ENCODE results near the gene CD44. TPM values are rescaled to one million over a fixed set of nuclear protein-coding genes. Genes with fewer than 3 reads are reported as not detected.

CD44 gene
- total RNA-seq, 2 donors from 2014 or later = 166 to 203 TPM

DNA sequence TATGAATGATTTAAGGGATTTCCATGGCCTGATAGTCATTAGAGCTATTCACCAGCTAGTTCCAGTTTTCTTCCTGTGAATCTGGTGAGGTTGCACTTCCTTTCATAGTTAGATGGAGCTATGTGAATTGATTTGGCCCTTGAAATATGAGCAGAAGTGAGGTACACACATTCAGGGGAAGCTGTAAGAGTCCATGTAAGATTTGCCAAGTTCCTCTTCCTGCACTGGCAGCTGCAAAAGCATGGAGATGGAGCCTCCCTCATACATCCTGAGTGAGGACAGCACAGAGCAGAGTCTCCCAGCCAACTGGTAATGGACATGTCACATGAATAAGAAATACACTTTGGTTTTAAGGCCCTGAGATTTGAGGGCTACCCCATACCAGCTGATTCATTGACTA is 111.7 kb downstream of the CD44 start:
- Histone ChIP-seq H3K27me3 (replicated peaks; ENCODE audit: insufficient read depth) (no peaks in the 10 kb centered on the region), H3K9me3 (no peaks in the 10 kb centered on the region), H3K36me3 (no peaks in the 10 kb centered on the region), H3K4me3 (no peak overlapping the region), H3K27ac (no peak overlapping the region), H3K4me1 (replicated peaks) (no peaks in the 10 kb centered on the region)
- no peak for TF ChIP-seq POLR2A (IDR thresholded peaks at IDR 0.05)
- no peak for TF ChIP-seq POLR2AphosphoS5 (IDR thresholded peaks at IDR 0.05)
- TF ChIP-seq, protein P1, sequence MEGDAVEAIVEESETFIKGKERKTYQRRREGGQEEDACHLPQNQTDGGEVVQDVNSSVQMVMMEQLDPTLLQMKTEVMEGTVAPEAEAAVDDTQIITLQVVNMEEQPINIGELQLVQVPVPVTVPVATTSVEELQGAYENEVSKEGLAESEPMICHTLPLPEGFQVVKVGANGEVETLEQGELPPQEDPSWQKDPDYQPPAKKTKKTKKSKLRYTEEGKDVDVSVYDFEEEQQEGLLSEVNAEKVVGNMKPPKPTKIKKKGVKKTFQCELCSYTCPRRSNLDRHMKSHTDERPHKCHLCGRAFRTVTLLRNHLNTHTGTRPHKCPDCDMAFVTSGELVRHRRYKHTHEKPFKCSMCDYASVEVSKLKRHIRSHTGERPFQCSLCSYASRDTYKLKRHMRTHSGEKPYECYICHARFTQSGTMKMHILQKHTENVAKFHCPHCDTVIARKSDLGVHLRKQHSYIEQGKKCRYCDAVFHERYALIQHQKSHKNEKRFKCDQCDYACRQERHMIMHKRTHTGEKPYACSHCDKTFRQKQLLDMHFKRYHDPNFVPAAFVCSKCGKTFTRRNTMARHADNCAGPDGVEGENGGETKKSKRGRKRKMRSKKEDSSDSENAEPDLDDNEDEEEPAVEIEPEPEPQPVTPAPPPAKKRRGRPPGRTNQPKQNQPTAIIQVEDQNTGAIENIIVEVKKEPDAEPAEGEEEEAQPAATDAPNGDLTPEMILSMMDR (IDR thresholded peaks at IDR 0.05) = no peak
- DNase-seq (ENCODE audit: low spot score) = no peak
- intact Hi-C loops (cut with DNase I) = loop anchor here (10.0 kb wide), 1 partner anchor 114 kb away; no protein-coding TSS in a partner anchor

- Histone ChIP-seq H3K4me1 (replicated peaks) (no peaks in the 10 kb centered on the region), H3K36me3 (no peaks in the 10 kb centered on the region), H3K4me3 (no peak overlapping the region), H3K27me3 (replicated peaks; ENCODE audit: insufficient read depth) (no peaks in the 10 kb centered on the region), H3K9me3 (no peaks in the 10 kb centered on the region), H3K27ac (no peak overlapping the region)
- TF ChIP-seq POLR2A (IDR thresholded peaks at IDR 0.05) = no peak
- TF ChIP-seq, protein P1 (IDR thresholded peaks at IDR 0.05) = no peak
- TF ChIP-seq POLR2AphosphoS5 (IDR thresholded peaks at IDR 0.05) = no peak
- intact Hi-C loops (cut with DNase I) = loop anchor here (10.0 kb wide), 1 partner anchor 112 kb away; no protein-coding TSS in a partner anchor
- no peak for DNase-seq (ENCODE audit: low spot score)
Measured at GRCh38 chr11:35253237-35253636, 114.3 kb downstream of the CD44 start.

DNA sequence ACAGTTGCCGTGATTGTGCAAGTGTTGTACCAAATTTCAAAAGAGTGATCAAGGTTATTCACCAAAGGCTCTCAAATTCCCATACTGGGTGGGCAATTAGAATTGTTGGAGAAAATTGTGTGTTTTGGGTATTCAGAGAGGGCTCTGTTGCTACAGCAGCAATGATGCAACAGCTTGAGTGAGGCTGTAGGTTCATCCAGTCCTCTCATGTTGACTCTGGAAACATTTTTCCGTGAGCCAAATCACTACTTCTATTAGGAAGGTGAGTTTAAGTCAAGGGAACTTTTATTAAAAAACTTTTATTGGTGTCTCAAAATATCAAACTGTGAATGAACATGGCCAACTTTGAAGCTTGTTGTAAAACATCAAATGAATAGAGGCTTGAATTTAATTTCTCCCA is 116.5 kb downstream of the CD44 start:
- no peak overlapping the region for H3K4me3 ChIP-seq
- peaks cover 5% of the 10 kb centered on the region for H3K4me1 ChIP-seq (replicated peaks)
- H3K27me3 ChIP-seq (replicated peaks; ENCODE audit: insufficient read depth) = no peaks in the 10 kb centered on the region
- no peaks in the 10 kb centered on the region for H3K9me3 ChIP-seq
- peak; percentile 60 for DNase-seq (ENCODE audit: low spot score)
- 55% methylated on average over 2 of the region's 2 CpGs for WGBS
- TF ChIP-seq POLR2AphosphoS5 (IDR thresholded peaks at IDR 0.05) = peak; percentile 73
- TF ChIP-seq, protein P1 (IDR thresholded peaks at IDR 0.05) = no peak
- H3K36me3 ChIP-seq = no peaks in the 10 kb centered on the region
- intact Hi-C loops (cut with DNase I) = loop anchor here (10.0 kb wide), 1 partner anchor 109 kb away; no protein-coding TSS in a partner anchor
- peak overlapping the region in 1 of 2 donors; percentile 33 for H3K27ac ChIP-seq

DNA sequence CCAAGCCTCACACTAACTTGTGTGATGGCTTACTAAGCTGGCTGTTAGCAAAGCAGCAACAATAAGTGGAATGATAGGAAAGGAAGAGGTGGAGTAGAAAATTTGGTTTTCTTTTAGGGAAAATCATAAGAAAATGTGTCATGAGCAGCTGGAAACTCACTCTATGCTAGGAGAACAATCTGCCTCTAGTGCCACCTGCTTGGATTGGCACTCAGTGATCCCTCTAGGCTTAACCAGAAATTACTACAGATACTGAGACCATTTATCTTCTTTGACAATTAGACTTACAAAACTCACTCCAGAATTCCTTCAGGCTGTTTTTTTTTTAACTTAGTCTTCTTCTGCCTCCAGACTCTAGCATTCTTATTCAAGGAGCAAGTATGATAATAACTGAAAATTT is 117.3 kb downstream of the CD44 start:
- DNase-seq (ENCODE audit: low spot score) = no peak
- TF ChIP-seq POLR2A (IDR thresholded peaks at IDR 0.05) (no peak), POLR2AphosphoS5 (IDR thresholded peaks at IDR 0.05) (no peak)
- TF ChIP-seq, protein P1 (IDR thresholded peaks at IDR 0.05) = no peak
- Histone ChIP-seq H3K4me3 (no peak overlapping the region), H3K9me3 (no peaks in the 10 kb centered on the region), H3K27ac (peak overlapping the region in 1 of 2 donors; percentile 33), H3K27me3 (replicated peaks; ENCODE audit: insufficient read depth) (no peaks in the 10 kb centered on the region), H3K36me3 (no peaks in the 10 kb centered on the region), H3K4me1 (replicated peaks) (peaks cover 5% of the 10 kb centered on the region)
- intact Hi-C loops (cut with DNase I) = loop anchor here (10.0 kb wide), 1 partner anchor 109 kb away; no protein-coding TSS in a partner anchor

DNA sequence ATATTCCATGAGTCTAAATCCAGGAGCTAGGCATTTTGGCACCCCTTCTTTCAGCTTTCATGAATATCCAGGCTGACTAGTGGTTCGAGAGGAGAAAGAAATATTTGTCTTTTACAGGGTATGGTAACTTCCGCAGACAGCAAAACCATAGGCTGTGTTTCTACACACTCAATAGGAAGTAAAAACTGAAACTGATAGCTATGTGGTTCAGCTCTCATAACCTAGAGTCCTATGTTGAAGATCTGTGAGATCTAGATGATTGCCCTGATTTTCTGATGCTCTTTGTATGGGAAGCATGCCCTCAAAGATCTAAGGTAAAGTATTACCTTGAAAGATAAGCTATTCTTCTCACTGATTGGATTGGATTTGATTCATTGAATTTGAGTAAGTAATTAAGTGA is 118.3 kb downstream of the CD44 start:
- Histone ChIP-seq H3K27me3 (replicated peaks; ENCODE audit: insufficient read depth) (no peaks in the 10 kb centered on the region), H3K27ac (no peak overlapping the region), H3K9me3 (no peaks in the 10 kb centered on the region), H3K4me1 (replicated peaks) (peaks cover 5% of the 10 kb centered on the region), H3K36me3 (no peaks in the 10 kb centered on the region), H3K4me3 (no peak overlapping the region)
- intact Hi-C loops (cut with DNase I) = loop anchor here (10.0 kb wide), 1 partner anchor 108 kb away; no protein-coding TSS in a partner anchor
- TF ChIP-seq POLR2AphosphoS5 (IDR thresholded peaks at IDR 0.05) (no peak), POLR2A (IDR thresholded peaks at IDR 0.05) (no peak)
- TF ChIP-seq, protein P1 (IDR thresholded peaks at IDR 0.05) = no peak
- 88% methylated on average over 2 of the region's 2 CpGs for WGBS
- no peak for DNase-seq (ENCODE audit: low spot score)
